GM12801 (cell line): ENCODE results near the gene TTC32.

Experiments
- CTCF ChIP-seq: IDR thresholded peaks from one replicate; pipeline ENCODE4 v1.5.1; 2011; ENCODE audit warnings: control low read depth; ENCODE audit not compliant: insufficient read length; ENCODE audit errors: extremely low read depth

The TTC32 gene

GRCh38 chr2:19936203-19936602, 34.4 kb upstream of the TTC32 start:
- TF ChIP-seq CTCF = no peak

- TF ChIP-seq CTCF = no peak
These were observed 31.7 kb upstream of the TTC32 start for GRCh38 chr2:19933351-19933981.

GRCh38 chr2:19932928-19933327, 31.1 kb upstream of the TTC32 start:
- no peak for TF ChIP-seq CTCF

DNA sequence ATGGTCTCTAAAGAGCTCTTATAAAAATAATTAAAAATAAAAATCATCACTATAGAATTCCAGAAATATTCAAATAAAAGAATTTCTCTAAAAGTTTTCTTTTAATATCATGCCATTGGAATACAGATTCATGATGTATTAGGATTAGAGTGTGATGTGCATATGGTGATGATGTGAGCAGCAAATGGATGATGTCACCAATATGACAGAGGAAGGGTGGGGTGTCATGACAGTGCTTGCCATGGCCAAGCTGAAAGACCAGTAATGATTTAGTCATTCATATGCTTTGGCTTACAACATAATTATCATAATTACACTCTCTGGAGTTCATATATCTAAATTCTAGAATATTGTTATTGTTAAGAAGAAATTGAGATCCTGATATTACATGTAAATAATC, 27.4 kb upstream of the TTC32 start:
- no peak for TF ChIP-seq CTCF

GRCh38 chr2:19916385-19916950, 14.7 kb upstream of the TTC32 start:
- no peak for TF ChIP-seq CTCF

DNA sequence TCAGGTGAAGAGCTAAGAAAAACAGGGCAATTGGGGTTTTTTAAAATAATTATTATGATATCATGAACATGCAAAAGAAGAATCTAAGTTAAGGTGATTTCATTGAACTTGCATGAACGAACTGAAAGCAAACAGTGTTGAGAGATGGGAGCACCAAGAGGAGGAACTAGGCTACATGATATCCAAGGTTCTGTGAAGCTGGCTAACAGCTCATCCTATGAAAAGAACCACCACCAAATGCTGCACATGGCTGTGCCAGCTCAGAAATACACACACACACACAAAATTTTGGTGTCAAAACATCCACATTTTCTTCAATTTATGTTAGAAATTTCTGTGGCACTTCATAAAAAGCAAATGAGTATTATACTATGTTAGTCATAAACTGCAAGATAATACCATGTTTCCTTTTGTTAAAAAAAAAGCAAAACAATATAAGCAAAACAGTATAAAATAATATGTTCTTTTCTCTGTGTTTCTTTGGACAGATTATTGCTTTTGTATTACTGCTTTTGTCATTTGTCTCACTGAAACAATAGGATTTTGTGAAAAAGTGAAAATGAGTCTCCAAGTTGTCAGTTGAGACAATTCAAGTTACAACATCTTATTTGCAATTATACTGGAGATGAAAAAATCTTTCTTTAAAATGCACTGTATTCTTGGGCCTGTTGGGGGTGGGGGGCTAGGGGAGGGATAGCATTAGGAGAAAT, 12.6 kb upstream of the TTC32 start:
- TF ChIP-seq CTCF = no peak

GRCh38 chr2:19911808-19912509, 10.2 kb upstream of the TTC32 start:
- no peak for TF ChIP-seq CTCF
